HS-5 (cell line): ENCODE data around the gene FNDC5.
"Not testable (repeated sequence)": the region's sequence is repeated elsewhere in the genome, so short reads cannot be mapped to it uniquely, and the experiment has no call there.

Experiments used
- DNase-seq: peaks from one replicate; pipeline ENCODE4 v3.0.0-alpha.2; 2012; ENCODE audit warnings: low read depth

The FNDC5 gene

DNA sequence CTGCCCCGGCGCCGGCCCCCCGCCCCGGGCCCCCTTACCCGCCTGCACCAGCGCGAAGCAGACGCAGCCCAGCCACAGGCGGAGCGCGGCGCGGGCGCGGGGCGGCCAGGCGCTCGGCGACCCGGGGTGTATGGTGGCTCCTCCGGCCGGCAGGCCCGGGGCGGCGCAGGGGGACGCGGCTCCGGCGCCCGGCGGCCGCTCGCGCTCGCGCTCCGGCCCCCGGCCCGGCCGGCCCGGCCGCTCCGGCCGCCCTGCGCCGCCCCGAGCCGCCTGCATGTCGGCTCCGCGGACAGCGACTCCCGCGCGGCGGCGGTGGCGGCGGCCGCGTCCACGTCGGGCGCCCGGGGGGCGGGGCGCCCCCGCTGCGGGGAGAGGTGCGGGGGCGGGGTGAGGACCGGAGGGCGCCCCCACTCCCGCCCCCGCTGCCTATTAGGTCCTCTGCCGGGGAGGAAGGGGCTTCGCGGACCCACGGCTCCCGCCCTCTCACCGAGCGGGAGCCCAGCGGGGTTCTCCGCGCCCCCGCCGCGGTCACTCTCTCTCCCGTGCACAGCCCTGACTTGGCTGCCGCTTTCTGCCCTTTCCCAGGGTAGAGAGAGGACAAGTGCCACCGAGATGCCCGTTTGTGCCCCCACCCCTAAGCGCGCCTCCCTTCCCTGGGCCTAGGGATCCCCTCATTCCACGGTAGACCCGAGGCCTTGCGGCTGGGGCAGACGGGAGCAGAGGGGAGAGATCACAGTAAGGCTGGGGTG, at the start of gene FNDC5:
TSS of gene FNDC5 (minus strand) at position 298 of the 749 bp plus-strand sequence.
- no peak for DNase-seq

DNA sequence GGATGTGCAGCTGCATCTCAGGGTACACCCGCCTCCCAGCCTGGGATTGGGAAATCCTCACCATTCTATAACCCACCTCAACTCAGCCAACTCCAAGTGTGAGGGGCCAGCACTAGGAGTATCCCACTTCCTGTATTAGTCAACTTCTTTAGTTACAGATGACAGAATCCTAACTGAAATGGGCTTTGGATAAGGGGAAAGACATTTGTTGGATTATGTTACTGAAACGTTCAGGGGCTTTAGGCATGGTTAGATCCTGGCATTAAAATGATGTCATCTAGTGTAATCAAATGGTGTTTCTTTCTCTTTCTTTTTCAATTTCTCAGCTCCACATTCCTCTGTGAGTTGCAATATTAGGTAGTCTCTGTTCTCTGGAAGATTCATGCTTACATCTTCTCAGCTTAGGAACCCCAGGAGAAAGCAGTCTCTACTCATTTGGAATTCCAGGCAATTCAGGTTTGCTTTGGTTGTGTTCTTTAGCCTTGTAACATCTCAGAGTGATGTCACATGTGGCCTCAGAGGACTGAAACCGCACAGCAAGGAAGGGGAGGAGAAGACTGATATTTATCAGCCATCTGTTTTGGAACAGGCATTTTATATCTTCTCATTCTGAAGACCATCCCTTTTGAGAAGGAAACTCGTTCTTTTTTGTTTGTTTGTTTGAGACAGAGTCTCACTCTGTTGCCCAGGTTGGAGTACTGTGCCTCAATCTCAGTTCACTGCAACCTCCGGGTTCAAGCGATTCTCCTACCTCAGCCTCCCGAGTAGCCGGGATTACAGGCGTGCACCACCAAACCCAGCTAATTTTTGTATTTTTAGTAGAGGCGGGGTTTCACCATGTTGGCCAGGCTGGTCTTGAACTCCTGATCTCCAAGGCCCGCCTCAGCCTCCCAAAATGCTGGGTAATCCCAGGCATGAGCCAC, 49.4 kb upstream of the FNDC5 start:
- DNase-seq: peak; percentile 34

DNA sequence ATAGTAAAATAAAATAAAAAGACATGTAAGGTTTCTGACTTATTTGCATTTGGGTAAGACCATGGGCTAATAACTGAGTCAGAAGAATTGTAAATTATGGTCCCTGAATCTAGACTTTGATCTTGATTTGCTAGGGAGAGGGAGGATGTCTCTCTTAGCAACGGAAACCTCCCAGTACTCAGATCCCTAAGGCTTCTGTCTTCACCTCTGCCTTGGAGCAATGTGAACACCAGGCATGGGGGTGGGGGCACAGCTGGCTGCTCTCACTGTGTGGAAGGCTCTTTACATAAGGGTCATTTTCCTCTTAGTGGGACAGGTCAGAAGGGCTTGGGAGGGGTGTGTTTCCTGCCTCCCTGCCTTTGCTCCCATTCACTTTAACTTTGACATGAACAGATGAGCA, 47.5 kb upstream of the FNDC5 start:
- DNase-seq: no peak

DNA sequence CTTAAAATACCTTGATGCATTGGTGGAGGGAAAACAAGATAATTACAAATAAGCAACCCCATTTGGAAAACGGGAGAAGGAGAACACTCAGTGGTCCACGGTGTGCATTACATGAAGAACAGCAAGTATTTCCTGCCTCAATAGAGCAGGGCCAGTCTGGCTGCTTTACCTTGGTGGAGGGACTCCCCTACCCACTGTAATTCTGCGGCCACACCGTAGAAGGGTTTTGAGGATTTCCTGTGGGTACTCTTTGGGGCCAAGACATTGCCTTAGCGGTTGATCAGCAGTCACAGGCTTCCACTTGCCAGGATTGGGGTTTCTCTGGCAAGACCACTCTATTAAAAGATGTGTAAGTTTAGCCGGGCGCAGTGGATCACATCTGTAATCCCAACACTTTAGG, 46.8 kb upstream of the FNDC5 start:
- no peak for DNase-seq

DNA sequence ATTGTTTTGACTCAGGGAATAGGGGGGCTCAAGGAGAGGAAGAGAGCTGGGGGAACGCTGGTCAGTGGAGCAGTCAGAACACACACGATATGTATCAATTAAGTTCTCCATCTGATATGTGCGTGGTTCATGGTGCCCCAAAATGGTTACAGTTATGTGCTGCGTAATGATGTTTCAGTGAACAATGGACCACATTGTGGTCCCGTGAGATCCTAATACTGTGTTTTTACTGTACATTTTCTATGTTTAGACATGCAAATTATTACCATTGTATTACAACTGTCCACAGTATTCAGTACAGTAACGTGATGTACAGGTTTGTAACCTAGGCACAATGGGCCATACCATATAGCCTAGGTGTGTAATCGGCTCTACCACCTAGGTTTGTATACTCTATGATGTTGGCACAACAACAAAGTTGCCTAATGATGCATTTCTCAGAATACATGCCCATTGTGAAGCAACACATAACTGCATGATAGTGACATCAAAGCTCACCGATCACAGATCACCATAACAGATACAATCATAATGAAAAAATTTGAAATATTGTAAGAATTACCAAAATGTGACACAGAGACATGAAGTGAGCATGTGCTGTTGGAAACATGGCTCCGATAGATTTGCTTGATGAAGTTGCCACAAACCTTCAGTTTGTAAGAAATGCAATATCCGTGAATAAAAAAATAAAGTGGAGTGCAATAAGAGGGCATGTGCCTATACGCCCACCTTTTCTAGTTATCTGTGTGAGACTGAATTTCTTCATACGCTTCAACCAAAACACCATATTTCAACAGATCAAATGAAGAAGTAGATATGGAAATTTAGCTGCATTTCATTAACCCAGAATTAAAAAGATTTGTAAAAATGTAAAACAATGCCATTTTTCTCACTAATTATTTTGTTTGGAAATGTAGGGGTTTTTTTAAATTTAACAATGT, 45.3 kb upstream of the FNDC5 start:
- peak; percentile 32 for DNase-seq

DNA sequence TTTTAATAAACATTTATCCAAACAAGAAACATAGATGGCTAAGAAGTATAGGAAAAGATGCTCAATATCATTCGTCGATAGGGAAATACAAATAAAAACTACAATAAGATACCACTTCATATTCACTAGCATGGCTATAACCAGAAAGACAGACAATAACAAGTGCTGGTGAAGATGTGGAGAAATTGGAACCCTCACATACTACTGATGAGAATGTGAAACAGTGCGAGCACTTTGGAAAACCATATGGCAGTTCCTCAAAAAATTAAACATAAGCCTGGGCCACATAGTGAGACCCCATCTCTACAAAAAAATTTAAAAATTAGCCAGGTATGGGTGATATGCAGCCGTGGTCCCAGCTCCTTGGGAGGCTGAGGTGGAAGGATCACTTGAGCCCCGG, 39.6 kb upstream of the FNDC5 start:
- DNase-seq: no peak

DNA sequence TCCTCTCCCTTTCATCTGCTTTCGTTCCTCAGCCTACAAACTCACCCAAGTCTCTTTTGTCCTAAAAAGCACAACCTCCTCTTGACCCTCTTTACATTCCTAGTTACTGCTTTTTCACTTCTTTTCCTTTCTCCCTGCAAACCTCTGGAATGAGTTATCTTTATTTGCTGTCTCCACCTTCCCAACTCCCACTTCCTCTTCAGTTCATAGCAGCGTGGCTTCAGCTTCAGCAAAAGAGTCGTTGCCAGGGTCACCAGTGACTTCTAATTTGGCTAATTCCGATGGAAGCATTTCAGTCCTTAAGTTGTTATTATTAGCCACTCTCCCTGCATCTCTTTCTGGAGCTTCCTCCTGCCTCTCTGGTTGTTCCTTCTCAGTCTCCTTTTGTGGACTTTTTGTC, 36.7 kb upstream of the FNDC5 start:
- no peak for DNase-seq

DNA sequence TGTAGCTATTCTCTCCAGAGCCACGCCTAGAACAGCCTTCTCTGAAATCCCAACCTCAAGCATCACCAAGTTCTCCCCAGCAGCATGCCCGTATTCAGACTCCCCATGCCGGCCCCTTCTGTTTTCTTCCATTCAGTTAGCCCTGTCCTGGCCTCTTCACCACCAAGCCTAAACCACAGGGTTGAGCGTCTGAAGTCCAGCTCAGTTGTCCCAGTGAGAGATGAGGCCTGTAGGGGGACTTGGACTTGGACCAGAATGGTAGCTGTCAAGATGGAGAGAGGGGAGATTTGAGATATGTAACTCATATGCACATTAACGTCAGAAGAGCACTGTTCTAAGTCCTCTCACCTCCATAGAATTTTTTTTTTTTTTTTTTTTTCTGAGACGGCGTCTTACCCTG, 35.9 kb upstream of the FNDC5 start:
- no peak for DNase-seq

DNA sequence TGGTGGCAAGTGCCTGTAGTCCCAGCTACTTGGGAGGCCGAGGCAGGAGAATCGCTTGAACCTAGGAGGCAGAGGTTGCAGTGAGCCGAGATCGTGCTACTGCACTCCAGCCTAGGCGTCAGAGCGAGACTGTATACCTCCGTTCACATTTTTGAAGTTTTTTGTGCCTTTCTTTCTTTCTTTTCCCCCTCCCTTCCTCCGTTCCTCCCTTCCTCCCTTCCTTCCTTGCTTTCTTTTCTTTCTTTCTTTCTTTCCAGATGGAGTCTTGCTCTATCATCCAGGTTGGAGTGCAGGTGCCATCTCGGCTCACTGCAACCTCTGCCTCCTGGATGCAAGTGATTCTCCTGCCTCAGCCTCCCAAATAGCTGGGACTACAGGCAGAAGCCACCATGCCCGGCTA, 34.9 kb upstream of the FNDC5 start:
- DNase-seq: not testable (repeated sequence)

DNA sequence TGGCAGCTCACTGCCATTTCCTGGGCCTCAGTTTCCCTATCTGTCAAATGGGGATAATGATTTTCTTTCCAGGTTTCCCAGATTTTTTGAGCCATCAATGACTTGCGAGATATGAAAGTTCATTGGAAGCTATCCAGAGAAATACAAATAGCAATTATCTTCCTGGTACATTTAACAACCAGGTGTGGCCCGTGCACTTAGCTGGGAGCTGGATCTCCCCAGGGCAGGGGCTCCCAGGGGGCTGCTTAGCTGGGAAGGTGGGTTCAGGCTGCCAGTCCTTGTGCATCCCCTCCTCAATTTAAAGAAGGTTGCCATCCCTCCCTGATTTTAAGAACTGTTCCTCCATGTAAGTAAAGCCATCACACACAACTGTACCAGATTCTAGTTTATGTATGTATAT, 34.1 kb upstream of the FNDC5 start:
- no peak for DNase-seq

DNA sequence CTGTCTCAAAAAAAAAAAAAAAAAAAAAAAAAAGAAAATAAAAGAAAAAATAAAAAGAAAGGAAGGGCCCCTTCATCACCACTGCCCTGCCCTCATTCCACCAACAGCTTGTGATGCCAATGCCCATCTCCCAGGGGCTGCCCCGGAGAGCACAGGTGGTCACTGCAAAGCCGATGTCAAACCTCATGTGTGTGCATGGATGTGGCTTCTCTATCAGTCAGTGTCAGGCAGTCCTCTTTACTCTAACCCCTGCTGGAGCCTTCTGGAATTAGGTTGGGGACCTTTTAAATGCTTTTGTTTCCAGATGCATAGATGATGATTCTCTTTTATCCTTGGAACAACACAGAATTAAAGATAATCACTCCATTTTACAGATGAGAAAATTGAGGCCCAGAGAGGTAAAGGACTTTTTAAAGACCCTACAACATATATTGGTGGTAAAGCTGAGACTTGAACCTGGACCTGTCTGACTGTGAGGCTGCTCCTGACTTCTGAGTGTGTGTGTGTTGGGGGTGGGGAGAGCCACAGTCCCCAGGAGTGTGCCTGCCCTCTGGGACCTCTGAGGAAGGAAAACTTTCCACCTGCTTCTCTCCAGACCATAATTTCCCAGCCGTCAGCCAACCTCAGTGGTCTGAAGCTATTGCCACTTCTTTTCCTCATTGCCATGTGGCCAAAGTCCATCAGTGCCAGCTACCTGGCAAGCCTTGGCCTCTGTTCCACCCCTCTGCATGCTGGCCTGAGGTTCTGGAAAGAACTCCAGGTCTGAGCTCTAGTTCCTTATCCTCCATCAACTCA, 33.5 kb upstream of the FNDC5 start:
- no peak for DNase-seq

DNA sequence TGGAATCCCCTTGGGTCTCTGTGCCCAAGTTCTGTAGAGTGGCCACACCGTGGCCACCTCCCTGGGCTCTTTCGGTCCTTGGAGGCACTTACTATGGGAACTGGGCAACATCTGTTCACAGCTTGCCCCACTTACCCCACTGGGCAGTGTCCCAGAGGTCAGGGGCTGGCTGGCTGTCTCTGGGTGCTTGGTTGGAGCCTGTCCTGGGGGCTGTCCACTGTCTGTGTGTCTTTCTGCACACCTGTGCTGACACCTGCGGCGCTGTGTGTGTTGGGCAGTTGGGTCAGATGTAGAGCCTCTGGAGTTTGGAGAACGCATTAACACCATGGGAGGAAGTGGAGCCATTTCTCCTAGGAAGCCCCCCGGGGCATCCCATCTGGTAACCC, 31.8 kb upstream of the FNDC5 start:
- DNase-seq: no peak

DNA sequence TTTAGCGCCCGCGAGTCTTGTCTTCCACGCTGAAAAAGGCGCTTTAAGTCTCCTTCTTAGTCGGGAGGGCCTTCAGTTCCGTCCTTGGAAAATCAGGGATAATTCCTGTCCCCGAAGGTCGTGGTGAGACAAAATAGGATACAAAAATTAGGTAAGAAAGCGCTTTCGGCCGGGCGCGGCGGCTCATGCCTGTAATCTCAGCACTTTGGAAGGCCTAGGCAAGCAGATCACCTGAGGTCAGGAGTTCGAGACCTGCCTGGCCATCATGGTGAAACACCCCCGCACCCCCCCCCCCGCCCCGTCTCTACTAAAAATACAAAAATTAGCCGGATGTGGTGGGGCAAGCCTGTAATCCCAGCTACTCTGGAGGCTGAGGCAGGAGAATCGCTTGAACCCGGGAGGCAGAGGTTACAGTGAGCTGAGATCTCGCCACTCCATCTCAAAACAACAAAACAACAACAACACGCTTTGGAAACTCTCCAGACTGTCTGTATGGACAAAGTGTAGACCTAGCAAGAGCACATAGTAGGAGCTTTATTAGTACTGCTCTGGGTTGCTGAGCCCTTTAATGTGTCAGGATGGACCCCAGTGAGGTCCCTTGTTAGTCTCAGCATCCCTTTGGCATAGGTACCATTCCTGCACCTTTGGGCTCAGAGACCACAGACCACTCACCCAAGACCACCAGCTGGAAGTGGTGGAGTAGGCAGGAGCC, 31.3 kb upstream of the FNDC5 start:
- DNase-seq: no peak

DNA sequence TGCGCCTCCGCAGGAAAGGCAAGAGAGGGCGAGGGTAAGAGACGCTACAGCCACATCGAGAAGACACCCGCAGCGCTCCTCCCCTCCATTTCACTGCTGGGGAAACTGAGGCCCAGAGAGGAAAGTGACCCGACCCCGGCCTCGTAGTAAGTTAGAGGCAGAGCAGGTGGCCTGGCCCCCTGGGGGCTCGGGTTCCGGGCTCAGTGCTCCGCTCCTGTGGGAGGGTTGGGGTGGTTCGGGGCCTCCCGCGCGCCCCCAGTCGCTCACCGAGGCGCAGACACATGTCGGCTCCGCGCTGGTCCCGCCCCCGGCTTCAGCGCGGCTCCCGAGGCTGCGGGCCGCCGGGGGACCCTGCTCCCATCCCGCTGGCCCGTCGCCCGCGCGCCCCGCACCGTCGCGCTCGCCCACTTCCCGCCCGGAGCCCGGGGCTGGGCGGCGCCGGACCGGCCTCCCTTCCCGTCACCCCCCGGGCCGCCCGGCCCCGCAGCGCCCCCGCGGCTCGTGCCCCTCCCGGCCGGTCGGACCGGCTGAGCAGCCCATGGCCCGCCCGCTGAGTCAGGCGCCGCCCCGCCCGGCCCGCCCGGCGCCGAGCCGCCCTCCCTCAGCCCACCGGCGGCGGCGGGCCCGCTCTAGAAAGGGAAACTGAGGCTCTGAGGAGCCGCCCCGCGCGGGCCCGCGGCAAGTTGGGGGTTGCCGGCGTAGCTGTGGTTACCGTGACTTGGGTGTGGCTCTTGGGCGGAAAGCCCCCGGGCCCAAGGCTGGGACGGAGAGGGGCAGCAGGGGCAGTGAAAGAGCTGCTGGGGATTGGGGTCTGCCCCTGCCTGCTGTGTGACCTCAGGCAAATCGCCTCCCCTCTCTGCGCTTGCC, 30.5 kb upstream of the FNDC5 start, which contains the start of gene TMEM54:
TSS of gene TMEM54 (minus strand) at position 434 of the 867 bp plus-strand sequence. CDS start at position 283, 151 bp downstream.
- no peak for DNase-seq

DNA sequence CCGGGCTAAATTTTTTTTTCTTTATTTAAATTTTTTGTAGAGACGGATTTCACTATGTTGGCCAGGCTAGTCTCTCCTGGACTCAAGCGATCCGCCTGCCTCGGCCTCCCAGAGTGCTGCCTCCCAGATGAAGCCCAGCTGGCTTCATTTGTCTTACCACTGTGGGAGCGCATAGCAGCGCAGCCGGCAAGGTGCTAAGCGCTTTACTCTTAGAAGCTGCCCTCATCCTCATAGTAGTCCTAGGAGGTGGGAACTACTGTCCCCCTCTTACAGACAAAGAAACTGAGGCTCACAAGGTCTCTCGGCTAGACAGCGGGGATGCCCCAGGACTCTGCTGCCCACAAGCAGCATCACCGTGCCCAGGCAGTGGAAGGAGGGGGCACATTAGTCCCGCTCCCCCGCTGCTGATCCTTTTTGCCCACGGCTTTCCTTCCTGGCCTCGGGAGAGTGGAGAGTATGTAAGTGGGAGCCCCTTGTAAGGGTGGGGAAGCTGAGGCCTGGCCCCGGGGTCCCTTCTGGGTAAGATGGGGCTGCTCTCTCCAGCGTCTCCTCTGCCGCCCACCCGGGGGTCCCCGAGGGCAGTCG, 29.8 kb upstream of the FNDC5 start:
- no peak for DNase-seq

DNA sequence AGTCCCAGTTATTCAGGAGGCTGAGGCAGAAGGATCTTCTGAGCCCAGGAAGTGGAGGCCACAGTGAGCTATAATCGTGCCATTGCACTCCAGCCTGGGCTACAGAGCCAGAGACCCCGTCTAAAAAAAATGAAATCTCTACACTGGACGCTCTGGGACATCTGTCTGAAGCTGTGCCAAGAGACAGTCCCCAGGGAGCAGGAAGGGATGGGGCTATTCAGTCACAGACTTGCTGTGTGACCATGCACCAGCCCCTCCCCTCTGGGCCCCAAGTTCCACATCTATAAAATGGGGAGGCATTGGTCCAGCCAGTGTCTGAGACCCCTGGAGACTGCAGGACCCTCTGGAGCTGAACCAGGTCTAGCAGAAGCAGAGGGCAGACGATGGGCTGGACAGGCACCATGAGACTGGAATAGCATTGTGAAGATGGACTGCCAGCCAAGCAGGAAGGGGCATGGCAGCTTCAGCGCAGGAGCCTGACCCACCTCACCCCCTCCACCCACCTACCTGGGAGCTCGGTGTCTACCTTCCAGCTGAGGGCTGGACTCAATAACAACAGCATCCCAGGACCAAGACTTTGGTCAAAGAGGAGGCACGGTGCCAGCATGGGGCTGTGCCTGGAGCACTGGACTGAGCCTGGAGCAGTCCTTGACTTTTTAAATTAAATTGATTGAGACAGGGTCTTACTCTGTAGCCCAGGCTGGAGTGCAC, 29.0 kb upstream of the FNDC5 start:
- no peak for DNase-seq

DNA sequence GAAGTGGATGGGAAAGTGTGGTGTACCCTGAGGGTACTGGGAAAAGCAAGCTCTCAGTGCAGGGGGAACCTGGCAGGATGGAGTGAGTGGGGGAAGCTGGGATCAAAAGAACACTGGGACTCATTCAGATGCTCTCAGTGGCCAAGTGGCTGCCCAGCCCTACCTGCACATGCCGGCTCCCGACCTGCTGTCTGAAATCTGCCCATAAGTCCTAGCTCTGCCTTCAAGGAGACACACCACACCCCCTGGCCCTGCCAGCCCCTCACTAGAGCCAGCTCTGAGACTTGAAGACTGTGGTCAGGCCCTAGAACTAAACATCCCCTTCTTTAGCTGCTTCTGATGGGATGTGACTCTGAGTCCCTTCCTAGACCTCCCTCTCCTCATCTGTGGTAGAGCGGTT, 28.2 kb upstream of the FNDC5 start:
- no peak for DNase-seq

DNA sequence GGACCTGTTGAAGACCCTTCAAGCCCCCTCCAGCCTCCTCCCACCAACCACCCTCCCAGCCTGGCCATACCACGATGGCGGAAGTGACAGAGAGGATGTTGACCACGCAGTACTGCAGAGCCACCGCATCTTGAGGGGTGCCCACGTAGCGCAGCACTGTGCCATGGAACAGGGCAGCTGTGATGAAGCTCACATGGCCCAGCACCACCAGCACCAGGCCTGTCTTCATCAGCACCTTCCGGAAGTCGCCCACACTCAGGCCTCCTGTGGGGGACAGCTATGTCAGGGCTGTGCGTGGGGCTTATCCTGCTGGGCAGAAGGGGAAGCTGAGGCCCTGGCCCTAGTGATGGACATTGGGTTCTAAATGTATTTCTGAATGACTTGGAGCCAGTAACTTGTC, 27.3 kb upstream of the FNDC5 start:
- DNase-seq: no peak
